ENCODE results near the gene CLDN22.

CLDN22 gene
- total RNA-seq = 0 reads per million in 2 donors

GRCh38 chr4:183320211-183321059 is at the start of gene CLDN22:
Gene CLDN22 (minus strand): TSS chr4:183320276. CDS start chr4:183320218, 58 bp downstream.
- no peak for DNase-seq

GRCh38 chr4:183369073-183369472 is 49.0 kb upstream of the CLDN22 start:
- DNase-seq = no peak

- DNase-seq = no peak
Observed at GRCh38 chr4:183366206-183366835, 46.2 kb upstream of the CLDN22 start.

- no peak for DNase-seq
Observed at GRCh38 chr4:183364025-183364424, 43.9 kb upstream of the CLDN22 start.

GRCh38 chr4:183362916-183363542 is 43.0 kb upstream of the CLDN22 start:
- DNase-seq = no peak

GRCh38 chr4:183362036-183362435 is 42.0 kb upstream of the CLDN22 start:
- no peak for DNase-seq

GRCh38 chr4:183360161-183360919 is 40.3 kb upstream of the CLDN22 start:
- no peak for DNase-seq

- DNase-seq = no peak
Observed at GRCh38 chr4:183358215-183358755, 38.2 kb upstream of the CLDN22 start.

- DNase-seq = no peak
Observed at GRCh38 chr4:183356931-183357675, 37.0 kb upstream of the CLDN22 start.

GRCh38 chr4:183356173-183356830 is 36.2 kb upstream of the CLDN22 start:
- no peak for DNase-seq

GRCh38 chr4:183355405-183355804 is 35.3 kb upstream of the CLDN22 start:
- DNase-seq = no peak

GRCh38 chr4:183354219-183354618 is 34.1 kb upstream of the CLDN22 start:
- DNase-seq = no peak

GRCh38 chr4:183353557-183353956 is 33.5 kb upstream of the CLDN22 start:
- no peak for DNase-seq

GRCh38 chr4:183352546-183352945 is 32.5 kb upstream of the CLDN22 start:
- no peak for DNase-seq

- no peak for DNase-seq
Observed at GRCh38 chr4:183350317-183351071, 30.4 kb upstream of the CLDN22 start.

GRCh38 chr4:183349673-183350072 is 29.6 kb upstream of the CLDN22 start:
- no peak for DNase-seq

- DNase-seq = no peak
Observed at GRCh38 chr4:183348706-183349659, 28.9 kb upstream of the CLDN22 start.

GRCh38 chr4:183348136-183348535 is 28.1 kb upstream of the CLDN22 start:
- DNase-seq = no peak

GRCh38 chr4:183347566-183347965 is 27.5 kb upstream of the CLDN22 start:
- DNase-seq = no peak

Data from activated gamma-delta T cell (primary cell).